HuH-7.5 (cell line): ENCODE measurements around the gene FOXJ3.

Source experiments
- DNase-seq: peaks from one replicate; pipeline ENCODE4 v3.0.0; 2011; ENCODE audit warnings: low spot score

Gene FOXJ3

GRCh38 chr1:42143896-42144710 lies 190.9 kb downstream of the FOXJ3 start:
- DNase-seq = no peak

GRCh38 chr1:42142894-42143675 lies 191.9 kb downstream of the FOXJ3 start:
- no peak for DNase-seq

DNA sequence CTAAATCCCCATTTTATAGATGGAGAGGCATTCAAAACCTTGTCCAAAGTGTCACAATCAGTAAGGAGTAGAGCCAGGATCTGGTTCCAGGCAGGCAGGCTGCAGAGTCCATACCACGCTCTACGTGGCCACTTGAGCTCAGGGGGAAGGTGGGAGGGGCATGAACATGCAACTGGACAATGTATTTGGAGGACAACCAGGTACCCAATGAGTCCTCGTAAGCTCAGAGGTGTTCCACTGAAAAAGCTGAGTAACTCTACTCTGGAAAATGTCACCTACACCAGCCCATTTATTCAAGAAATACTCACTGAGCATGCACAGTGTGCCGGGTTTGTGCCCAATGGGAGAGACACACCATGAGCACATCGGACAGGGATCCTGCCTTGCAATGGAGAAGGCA lies 193.1 kb downstream of the FOXJ3 start:
- no peak for DNase-seq

GRCh38 chr1:42140191-42140590 lies 194.8 kb downstream of the FOXJ3 start:
- DNase-seq = no peak

DNA sequence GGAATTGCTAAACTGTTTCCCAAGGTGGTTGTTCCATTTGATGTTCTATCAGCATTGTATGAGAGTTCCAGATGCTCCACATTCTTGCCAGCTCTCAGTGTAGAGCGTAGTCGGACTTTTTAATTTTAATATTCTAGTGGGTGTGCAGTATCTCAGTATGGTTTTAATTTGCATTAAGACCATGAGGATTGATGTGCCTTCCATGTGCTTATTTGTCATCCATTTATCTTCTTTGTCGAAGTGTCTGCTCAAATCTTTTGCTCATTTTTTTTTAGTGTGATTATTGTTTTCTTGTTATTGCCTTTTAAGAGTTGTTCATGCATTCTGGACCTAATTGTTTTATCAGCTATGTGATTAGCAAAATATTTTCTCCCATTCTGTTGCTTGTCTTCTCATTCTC lies 195.6 kb downstream of the FOXJ3 start:
- DNase-seq = no peak

DNA sequence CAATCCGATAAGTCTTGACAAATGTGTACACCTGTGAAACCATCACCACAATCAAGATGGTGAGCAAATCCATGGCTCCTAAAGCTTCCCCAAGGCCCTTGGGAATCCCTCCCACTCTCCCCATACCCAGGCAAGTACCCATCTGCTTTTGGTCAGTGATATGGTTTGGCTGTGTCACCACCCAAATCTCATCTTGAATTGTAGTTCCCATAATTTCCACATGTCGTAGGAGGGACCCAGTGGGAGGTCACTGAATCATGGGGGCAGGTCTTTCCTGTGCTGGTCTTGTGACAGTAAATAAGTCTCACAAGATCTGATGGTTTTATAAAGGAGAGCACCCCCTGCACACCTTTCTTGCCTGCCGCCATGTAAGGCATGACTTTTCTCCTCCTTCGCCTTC lies 196.4 kb downstream of the FOXJ3 start:
- no peak for DNase-seq

- DNase-seq = no peak
These were observed 197.3 kb downstream of the FOXJ3 start for GRCh38 chr1:42137766-42138165.

GRCh38 chr1:42136466-42136865 lies 198.6 kb downstream of the FOXJ3 start:
- DNase-seq = no peak

- no peak for DNase-seq
These were observed 199.6 kb downstream of the FOXJ3 start for GRCh38 chr1:42135426-42135825.

DNA sequence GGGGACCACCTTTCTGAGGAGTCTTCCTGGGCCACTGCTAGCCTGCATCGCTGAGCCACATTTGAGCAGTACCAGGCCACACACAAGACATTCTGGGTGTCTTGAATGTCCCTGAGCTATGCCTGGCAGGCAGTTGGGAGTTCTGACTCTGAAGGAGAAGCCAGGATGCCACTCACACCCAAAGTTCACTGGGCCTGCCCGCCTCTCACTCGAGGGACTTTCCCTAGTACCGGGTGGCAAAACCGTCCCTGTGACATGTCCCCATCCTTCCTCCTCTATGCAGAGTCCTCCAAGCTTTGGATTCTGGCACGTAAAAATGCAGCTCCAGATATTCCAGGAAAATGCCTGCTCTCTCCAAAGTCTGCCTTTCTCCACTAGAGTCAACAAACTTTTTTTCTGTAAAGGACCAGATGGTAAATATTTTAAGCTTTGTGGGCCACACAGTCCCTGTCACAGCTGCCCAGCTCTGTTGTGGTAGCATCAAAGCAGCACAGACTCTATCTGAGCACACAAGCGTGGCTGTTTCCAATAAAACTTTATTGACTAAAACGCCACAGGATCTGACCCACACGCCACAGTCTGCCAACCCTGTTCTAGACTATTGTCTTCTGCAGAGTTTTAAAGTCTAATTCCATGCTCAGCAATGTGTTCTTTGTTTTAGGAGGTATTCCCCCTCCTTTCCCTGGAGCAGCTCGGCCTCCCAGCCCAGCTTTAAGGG lies 201.1 kb downstream of the FOXJ3 start:
- no peak for DNase-seq

DNA sequence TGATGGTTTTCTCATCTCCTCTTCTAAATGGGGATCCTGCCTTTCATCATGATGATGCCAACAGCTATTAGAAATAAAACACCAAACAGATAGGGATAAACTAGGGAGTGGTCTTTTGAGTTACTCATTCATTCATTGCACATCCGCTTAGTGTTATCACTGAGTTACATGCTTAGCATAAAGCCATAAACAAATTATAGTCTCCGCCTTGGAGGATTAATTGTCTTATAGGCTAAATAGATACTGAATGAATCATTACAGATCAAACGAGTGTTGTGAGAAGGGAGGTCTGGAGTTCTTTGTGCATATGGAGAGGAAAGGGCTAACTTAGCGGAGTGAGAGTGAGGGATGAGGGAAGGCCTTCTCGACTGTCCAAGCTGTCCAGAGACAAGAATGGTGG lies 201.6 kb downstream of the FOXJ3 start:
- DNase-seq = no peak

DNA sequence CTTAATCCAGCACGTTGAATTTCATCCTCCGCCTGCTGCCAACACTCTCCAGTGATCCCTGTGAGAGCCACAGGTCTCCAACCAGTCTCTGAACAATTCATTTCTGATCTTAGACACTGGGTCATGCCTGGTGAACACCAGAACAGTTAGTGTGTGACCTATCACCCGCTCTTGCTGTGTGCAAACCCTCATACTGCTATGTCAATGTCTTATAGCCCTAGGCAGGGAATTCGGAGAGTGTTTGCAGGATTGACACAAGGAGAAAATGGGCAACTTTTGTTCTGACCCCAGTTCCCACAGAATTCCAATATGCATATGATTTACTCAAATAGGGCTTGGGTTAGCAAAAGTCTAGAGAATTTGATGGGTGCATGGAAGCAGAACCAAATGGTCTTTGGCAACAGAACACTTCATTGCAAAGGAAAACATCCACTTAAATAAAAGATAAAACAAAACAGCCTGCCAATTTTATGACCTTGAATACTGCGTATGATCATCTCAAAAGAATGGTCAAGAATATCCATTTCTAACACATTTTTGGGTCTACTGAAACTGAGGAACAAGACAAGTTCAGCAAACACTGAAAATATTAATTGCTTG lies 204.9 kb downstream of the FOXJ3 start:
- DNase-seq = no peak

GRCh38 chr1:42128964-42129363 lies 206.1 kb downstream of the FOXJ3 start:
- DNase-seq = no peak

DNA sequence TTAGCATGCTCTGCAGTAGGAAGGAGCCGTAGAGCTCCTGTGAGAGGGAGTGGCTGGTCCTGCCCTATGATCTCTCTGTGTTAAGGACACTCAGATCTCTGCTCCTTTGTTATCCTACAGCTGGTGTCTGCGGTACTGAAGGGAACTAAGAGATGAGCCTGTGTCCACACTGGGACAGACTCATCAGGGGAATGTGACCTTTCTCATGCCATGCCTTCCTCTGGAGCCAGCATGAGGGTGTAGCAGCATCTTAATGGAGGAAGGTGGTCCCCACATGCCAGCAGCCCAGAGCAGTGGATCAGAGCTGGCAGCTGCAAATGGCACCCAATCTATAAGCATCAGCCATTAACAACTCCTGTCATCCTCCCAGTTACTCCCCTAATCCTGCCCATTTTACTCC lies 206.5 kb downstream of the FOXJ3 start:
- DNase-seq = no peak

- no peak for DNase-seq
These were observed 207.3 kb downstream of the FOXJ3 start for GRCh38 chr1:42127767-42128166.
